Loucy (cell line): Measurements from ENCODE around the gene MYBPC2.

Experiments
- CTCF ChIP-seq: fragments of 200-600 bp; sonication (generic); conservative IDR thresholded peaks from 2 replicates; pipeline ENCODE4 v1.5.1; 2014; ENCODE audit warnings: mild to moderate bottlenecking, antibody characterized with exemption, low read length
- EZH2phosphoT487 ChIP-seq: fragments of 200-600 bp; IDR thresholded peaks from 2 replicates; pipeline ENCODE4 v1.6.1; 2018; ENCODE audit warnings: antibody characterized with exemption, mild to moderate bottlenecking, moderate library complexity, borderline replicate concordance

GRCh38 chr19:50423279-50424113 lies 9.2 kb upstream of the MYBPC2 start:
- TF ChIP-seq CTCF (no peak), EZH2phosphoT487 (no peak)
